Spleen (tissue), 11 donors: ENCODE data around the gene RAB8B. TPM values are rescaled to one million over a fixed set of nuclear protein-coding genes. Genes with fewer than 3 reads are reported as not detected.
A peak's percentile ranks its signal among the peaks of the same experiment; 100 is the strongest.

Experiments used
- DNase-seq: peaks from one replicate; pipeline ENCODE4 v3.0.0-alpha.2; 2020
- H3K27ac ChIP-seq, 8 donors: fragments of 200-600 bp; sonication (generic) in 7 of 8; 1 replicate in 4 of 8; 2 replicates in 4 of 8; pipeline versions ENCODE4 v1.5.0 to v1.8.0; 2016 to 2021; ENCODE audit warnings: inconsistent platforms in 4 of 8, mild to moderate bottlenecking in 4 of 8, moderate library complexity in 1 of 8
- H3K27me3 ChIP-seq, 7 donors: fragments of 200-600 bp; sonication (generic) in 6 of 7; replicated peaks in 1 of 7; 1 replicate in 4 of 7; 2 replicates in 3 of 7; pipeline versions ENCODE4 v1.5.0 to v1.8.0; 2016 to 2021; ENCODE audit warnings: inconsistent platforms in 3 of 7, mild to moderate bottlenecking in 1 of 7
- H3K36me3 ChIP-seq, 6 donors: fragments of 200-600 bp; sonication (generic) in 5 of 6; 1 replicate in 4 of 6; 2 replicates in 2 of 6; pipeline versions ENCODE4 v1.5.0 to v1.8.0; 2016 to 2021; ENCODE audit warnings: inconsistent platforms in 2 of 6
- H3K4me1 ChIP-seq, 6 donors: fragments of 200-600 bp; sonication (generic) in 5 of 6; 1 replicate in 3 of 6; 2 replicates in 3 of 6; pipeline versions ENCODE4 v1.5.0 to v1.8.0; 2016 to 2021; ENCODE audit warnings: inconsistent platforms in 3 of 6
- H3K4me3 ChIP-seq, 8 donors: fragments of 200-600 bp; sonication (generic) in 7 of 8; 1 replicate in 4 of 8; 2 replicates in 4 of 8; pipeline versions ENCODE4 v1.5.0 to v1.8.0; 2016 to 2021; ENCODE audit warnings: inconsistent platforms in 4 of 8, mild to moderate bottlenecking in 4 of 8, moderate library complexity in 2 of 8
- H3K9me3 ChIP-seq, 8 donors: fragments of 200-600 bp; sonication (generic) in 7 of 8; 1 replicate in 4 of 8; 2 replicates in 4 of 8; pipeline versions ENCODE4 v1.5.0 to v1.8.0; 2016 to 2021; ENCODE audit warnings: inconsistent platforms in 4 of 8
- CTCF ChIP-seq, 11 experiments: fragments of 200-600 bp in 7 of 11; fragments of 450-650 bp in 4 of 11; sonication (generic) in 4 of 11; IDR thresholded peaks in 8 of 11; conservative IDR thresholded peaks in 3 of 11; 1 replicate in 7 of 11; 2 replicates in 4 of 11; pipeline versions ENCODE4 v1.4.0 to v1.8.0; 2016 to 2021; ENCODE audit warnings: antibody characterized with exemption in 11 of 11, inconsistent platforms in 4 of 11, mild to moderate bottlenecking in 1 of 11
- POLR2A ChIP-seq, 3 donors: fragments of 450-650 bp; IDR thresholded peaks; one replicate each; pipeline ENCODE4 v1.5.1; 2017; ENCODE audit warnings: antibody characterized with exemption in 3 of 3, mild to moderate bottlenecking in 1 of 3
- POLR2AphosphoS5 ChIP-seq, 3 donors: sonication (generic); formaldehyde crosslinking; IDR thresholded peaks; one replicate each; pipeline ENCODE4 v1.5.1; 2017; ENCODE audit warnings: antibody characterized with exemption in 3 of 3
- WGBS, 5 donors: extraction: QIAGEN DNeasy Blood & Tissue Kit in 3 of 5; methylation state at CpG; one replicate each; pipeline versions ENCODE4 v1.1.5 to v1.1.7; 2013 to 2018; 5-methylcytosine and 5-hydroxymethylcytosine counted together
- intact Hi-C: fragments of 100-400 bp; cut with DNase I; formaldehyde crosslinking; loops from one replicate; pipeline ENCODE4 v1.15.0; 2023; ENCODE audit warnings: low total_unique reads
- polyA plus RNA-seq, 3 donors: library from polyadenylated mRNA; stranded (reverse); fragments of 200-250 nt; gene quantifications; one replicate each; pipeline ENCODE4 v1.2.1, GENCODE V29; 2013
- total RNA-seq, 7 donors: library from RNA; depleted of rRNA in 3 of 7; stranded (reverse); fragments of >200 nt in 3 of 7; fragmentation: NEBNext Ultra II Directional in 4 of 7; extraction: Animal tissue kit (Norgen Biotek cat#: 25700) in 4 of 7; gene quantifications; one replicate each; pipeline versions ENCODE4 v1.1.0 to v1.2.1, GENCODE V29; 2016 to 2021
- donor health status: healthy with polysubstance abuse.
- donor health status: DM: no; HTN: no; CAD: no; lungs with moderate emphysema.
- donor health status: DM: no; HTN: no; CAD: no.
- donor health status: Bipolar disorder and iron deficiency.
- donor health status: healthy.
- donor health status: DM: no; HTN: no; CAD: no.
- donor health status: DM: yes; HTN: yes; CAD: no.

Gene RAB8B
- total and polyA plus RNA-seq, 10 donors = 18.9 to 96.4 (median 64.2) TPM

GRCh38 chr15:63190769-63191649 lies 1.6 kb downstream of the RAB8B start:
- Histone ChIP-seq H3K4me1 (peaks cover 37 to 70% (median 63%) of the 10 kb centered on the region in 6 donors), H3K27me3 (no peaks in the 10 kb centered on the region), H3K27ac (peak overlapping the region; percentile 76 to 97 (median 92)), H3K4me3 (peak overlapping the region; percentile 57 to 85 (median 62)), H3K36me3 (no peaks in the 10 kb centered on the region), H3K9me3 (no peaks in the 10 kb centered on the region)
- no peak for DNase-seq
- intact Hi-C loops = no loop called here
- TF ChIP-seq POLR2A (IDR thresholded peaks at IDR 0.05) = no peak
- no peak for TF ChIP-seq POLR2AphosphoS5 (IDR thresholded peaks at IDR 0.05)
- TF ChIP-seq CTCF (IDR thresholded peaks at IDR 0.05 in 8 of 11, conservative IDR thresholded peaks at IDR 0.05 in 3 of 11) = no peak
- WGBS, 5 donors = 29 to 41% (median 34%) methylated on average over 3 of the region's 3 CpGs

GRCh38 chr15:63191895-63192618 lies 2.7 kb downstream of the RAB8B start:
- intact Hi-C loops = no loop called here
- Histone ChIP-seq H3K4me3 (peak overlapping the region in 6 of 8 donors; percentile 9 to 85 (median 64)), H3K9me3 (no peaks in the 10 kb centered on the region), H3K4me1 (peaks cover 37 to 80% (median 73%) of the 10 kb centered on the region in 6 donors), H3K36me3 (no peaks in the 10 kb centered on the region), H3K27me3 (no peaks in the 10 kb centered on the region), H3K27ac (peak overlapping the region; percentile 76 to 97 (median 92))
- DNase-seq = no peak
- TF ChIP-seq POLR2A (IDR thresholded peaks at IDR 0.05) (peak in 1 of 3 donors; percentile 22), CTCF (IDR thresholded peaks at IDR 0.05 in 8 of 11, conservative IDR thresholded peaks at IDR 0.05 in 3 of 11) (no peak), POLR2AphosphoS5 (IDR thresholded peaks at IDR 0.05) (peak in 1 of 3 donors; percentile 70)
- WGBS, 5 donors = 13 to 39% (median 22%) methylated on average over 3 of the region's 3 CpGs

- Histone ChIP-seq H3K36me3 (peaks cover 0 to 6% (median 0%) of the 10 kb centered on the region in 6 donors), H3K27me3 (no peaks in the 10 kb centered on the region), H3K27ac (peak overlapping the region; percentile 61 to 97 (median 92)), H3K9me3 (no peaks in the 10 kb centered on the region), H3K4me1 (peaks cover 37 to 87% (median 79%) of the 10 kb centered on the region in 6 donors), H3K4me3 (peak overlapping the region in 5 of 8 donors; percentile 15 to 85 (median 20))
- TF ChIP-seq CTCF (IDR thresholded peaks at IDR 0.05 in 8 of 11, conservative IDR thresholded peaks at IDR 0.05 in 3 of 11) (no peak), POLR2AphosphoS5 (IDR thresholded peaks at IDR 0.05) (no peak), POLR2A (IDR thresholded peaks at IDR 0.05) (no peak)
- no peak for DNase-seq
- intact Hi-C loops = no loop called here
- 57 to 69% (median 66%) methylated on average over 5 of the region's 5 CpGs for WGBS, 5 donors
These were observed 3.3 kb downstream of the RAB8B start for GRCh38 chr15:63192619-63193206.
